ENCODE measurements around the gene CARMIL1. TPM values are rescaled to one million over a fixed set of nuclear protein-coding genes. Genes with fewer than 3 reads are reported as not detected.

The CARMIL1 gene
- total RNA-seq, 1 donor from 2014 or later, result 11.8 TPM

DNA sequence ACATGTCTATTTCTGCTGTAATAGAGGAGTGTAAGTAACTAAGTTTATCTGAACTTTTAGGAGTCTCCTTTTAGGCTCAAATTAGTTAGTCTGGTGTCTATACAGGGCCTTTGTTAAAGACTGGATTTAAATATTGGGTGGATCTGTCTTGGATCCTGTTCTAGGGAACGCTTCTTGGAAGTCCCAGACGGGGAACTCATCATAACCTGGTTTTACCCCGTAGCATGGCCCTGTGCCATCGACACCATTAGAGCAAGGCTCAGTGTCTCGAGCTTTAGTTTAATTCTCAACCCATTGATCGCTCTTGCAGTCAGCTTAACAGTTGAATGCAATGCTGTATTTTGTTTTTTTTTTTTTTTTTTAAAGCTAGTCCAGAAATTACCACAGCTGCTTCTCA is 89.9 kb downstream of the CARMIL1 start:
- Mint-ChIP-seq H3K27ac (no peak overlapping the region), H3K4me1 (ENCODE audit: unreplicated experiment) (peaks cover 10% of the 10 kb centered on the region), H3K9me3 (peaks cover 5% of the 10 kb centered on the region)

DNA sequence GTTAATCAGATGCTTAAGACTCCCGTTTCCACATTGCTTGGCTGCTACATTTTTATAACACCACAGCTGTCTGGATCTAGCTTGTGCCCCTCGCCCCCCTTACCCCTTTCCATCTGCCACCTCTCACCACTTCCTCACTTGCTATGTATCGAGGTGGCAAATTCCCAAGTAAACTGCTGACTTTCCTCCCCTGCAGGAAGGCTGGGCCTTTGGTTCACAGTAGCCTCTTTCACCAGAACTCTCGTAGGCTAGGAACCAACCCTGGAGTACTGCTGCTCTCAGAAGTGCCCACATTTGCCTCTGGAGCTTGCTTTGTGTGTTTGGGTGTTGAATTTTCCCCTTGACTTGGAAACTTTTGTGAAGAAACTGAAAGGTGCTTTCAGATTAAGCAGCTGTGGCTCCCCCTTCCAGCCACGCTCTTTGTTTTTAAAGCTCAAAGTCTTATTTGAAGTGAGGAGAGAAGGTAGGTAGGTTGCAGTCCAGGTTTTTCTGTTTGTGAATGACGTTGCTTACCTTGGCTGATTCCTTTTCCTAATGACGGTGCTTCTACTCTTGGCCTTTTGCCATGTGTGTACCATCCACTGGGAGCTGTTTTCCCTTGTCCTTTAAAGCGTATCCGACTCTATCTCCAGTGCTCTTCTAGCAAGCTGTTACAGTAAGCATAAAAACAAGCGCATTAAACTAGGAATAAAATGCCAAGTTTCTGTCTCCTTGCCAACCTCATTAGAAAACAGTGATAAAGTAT is 90.4 kb downstream of the CARMIL1 start:
- peaks cover 5% of the 10 kb centered on the region for H3K9me3 Mint-ChIP-seq
- TF ChIP-seq, protein P1, sequence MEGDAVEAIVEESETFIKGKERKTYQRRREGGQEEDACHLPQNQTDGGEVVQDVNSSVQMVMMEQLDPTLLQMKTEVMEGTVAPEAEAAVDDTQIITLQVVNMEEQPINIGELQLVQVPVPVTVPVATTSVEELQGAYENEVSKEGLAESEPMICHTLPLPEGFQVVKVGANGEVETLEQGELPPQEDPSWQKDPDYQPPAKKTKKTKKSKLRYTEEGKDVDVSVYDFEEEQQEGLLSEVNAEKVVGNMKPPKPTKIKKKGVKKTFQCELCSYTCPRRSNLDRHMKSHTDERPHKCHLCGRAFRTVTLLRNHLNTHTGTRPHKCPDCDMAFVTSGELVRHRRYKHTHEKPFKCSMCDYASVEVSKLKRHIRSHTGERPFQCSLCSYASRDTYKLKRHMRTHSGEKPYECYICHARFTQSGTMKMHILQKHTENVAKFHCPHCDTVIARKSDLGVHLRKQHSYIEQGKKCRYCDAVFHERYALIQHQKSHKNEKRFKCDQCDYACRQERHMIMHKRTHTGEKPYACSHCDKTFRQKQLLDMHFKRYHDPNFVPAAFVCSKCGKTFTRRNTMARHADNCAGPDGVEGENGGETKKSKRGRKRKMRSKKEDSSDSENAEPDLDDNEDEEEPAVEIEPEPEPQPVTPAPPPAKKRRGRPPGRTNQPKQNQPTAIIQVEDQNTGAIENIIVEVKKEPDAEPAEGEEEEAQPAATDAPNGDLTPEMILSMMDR (conservative IDR thresholded peaks at IDR 0.05), result no peak
- no peaks in the 10 kb centered on the region for H3K27me3 Mint-ChIP-seq
- peak overlapping the region; percentile 37 for H3K4me3 Mint-ChIP-seq
- DNase-seq (ENCODE audit: extremely low spot score, unreplicated experiment), result no peak
- H3K36me3 Mint-ChIP-seq, result no peaks in the 10 kb centered on the region
- H3K27ac Mint-ChIP-seq, result peak overlapping the region; percentile 18
- peaks cover 10% of the 10 kb centered on the region for H3K4me1 Mint-ChIP-seq (ENCODE audit: unreplicated experiment)

More for the DNA sequence above, 89.9 kb downstream of the CARMIL1 start:
- no peaks in the 10 kb centered on the region for H3K27me3 Mint-ChIP-seq
- DNase-seq (ENCODE audit: extremely low spot score, unreplicated experiment), result no peak
- TF ChIP-seq, protein P1 (conservative IDR thresholded peaks at IDR 0.05), result no peak
- no peak overlapping the region for H3K4me3 Mint-ChIP-seq
- no peaks in the 10 kb centered on the region for H3K36me3 Mint-ChIP-seq

DNA sequence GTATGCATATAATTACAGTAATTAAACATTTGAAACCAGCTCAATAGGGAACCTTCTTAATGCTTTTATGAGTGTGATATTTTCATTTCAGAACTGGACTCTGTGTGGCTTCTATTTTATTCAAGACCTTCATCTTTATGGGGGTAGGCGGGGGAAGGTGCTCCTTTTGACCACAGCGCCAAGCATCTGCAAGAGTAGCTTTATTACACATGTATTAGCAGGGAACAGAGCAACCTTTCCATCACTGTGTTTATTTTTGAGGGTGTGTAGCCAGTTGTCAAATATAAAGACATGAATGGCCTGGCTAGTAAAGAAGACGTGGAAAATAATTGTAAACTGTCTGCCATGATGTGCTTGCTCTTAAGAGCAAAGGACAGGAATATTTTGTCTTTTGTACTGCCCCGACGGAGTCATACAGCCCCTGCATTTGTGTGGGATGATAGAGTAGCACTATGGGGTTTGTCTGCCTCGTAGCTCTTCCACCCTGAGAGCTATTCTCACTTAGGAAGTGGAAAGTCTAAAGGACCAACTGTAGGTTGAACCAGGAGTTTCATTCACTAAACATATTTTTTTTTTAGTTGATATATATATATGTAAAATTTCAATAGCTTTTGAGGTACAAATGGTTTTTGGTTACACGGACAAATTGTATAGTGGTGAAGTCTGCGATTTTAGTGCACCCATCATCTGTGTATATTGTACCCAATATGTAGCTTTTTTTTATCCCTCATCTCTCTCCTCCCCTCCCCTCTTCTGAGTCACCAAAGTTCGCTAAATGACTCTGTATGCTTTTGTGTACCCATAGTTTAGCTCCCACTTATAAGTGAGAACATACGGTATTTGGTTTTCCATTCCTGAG is 91.2 kb downstream of the CARMIL1 start:
- Mint-ChIP-seq H3K36me3 (no peaks in the 10 kb centered on the region), H3K4me3 (no peak overlapping the region), H3K27me3 (no peaks in the 10 kb centered on the region), H3K27ac (no peak overlapping the region), H3K9me3 (peaks cover 9% of the 10 kb centered on the region), H3K4me1 (ENCODE audit: unreplicated experiment) (peaks cover 10% of the 10 kb centered on the region)
- TF ChIP-seq, protein P1 (conservative IDR thresholded peaks at IDR 0.05), result no peak
- no peak for DNase-seq (ENCODE audit: extremely low spot score, unreplicated experiment)

DNA sequence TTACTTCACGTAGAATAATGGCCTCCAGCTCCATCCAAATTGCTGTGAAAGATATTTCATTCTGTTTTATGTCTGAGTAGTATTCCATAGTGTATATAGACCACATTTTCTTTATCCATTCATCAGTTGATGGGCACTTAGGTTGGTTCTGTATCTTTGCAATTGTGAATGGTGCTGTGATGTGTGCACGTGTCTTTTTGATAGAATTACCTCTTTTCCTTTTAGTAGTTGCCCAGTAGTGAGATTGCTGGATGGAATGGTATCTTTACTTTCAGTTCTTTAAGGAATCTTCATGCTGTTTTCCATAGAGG is 91.8 kb downstream of the CARMIL1 start:
- Mint-ChIP-seq H3K27me3 (no peaks in the 10 kb centered on the region), H3K4me3 (no peak overlapping the region), H3K36me3 (no peaks in the 10 kb centered on the region), H3K9me3 (peaks cover 13% of the 10 kb centered on the region), H3K4me1 (ENCODE audit: unreplicated experiment) (peaks cover 10% of the 10 kb centered on the region), H3K27ac (no peak overlapping the region)
- DNase-seq (ENCODE audit: extremely low spot score, unreplicated experiment), result no peak
- TF ChIP-seq, protein P1 (conservative IDR thresholded peaks at IDR 0.05), result no peak

DNA sequence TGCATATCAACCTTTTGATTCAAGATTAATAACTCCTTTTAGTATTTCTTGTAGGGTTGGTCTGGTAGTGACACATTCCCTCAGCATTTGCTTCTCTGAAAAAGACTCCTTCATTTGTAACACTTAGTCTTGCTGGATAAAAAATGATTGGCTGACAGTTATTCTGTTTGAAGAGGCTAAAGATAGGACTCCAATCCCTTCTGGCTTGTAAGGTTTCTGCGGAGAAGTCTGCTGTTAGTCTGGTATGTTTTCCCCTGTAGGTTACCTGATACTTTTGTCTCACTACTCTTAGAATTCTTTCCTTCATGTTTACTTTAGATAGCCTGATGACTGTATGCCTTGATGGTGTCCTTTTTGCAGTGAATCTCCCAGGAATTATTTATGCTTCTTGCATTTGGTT is 96.0 kb downstream of the CARMIL1 start:
- H3K4me1 Mint-ChIP-seq (ENCODE audit: unreplicated experiment), result no peaks in the 10 kb centered on the region
- no peaks in the 10 kb centered on the region for H3K36me3 Mint-ChIP-seq
- no peak overlapping the region for H3K27ac Mint-ChIP-seq

More for the DNA sequence above, 96.0 kb downstream of the CARMIL1 start:
- no peak for DNase-seq (ENCODE audit: extremely low spot score, unreplicated experiment)
- Mint-ChIP-seq H3K4me3 (no peak overlapping the region), H3K9me3 (peaks cover 13% of the 10 kb centered on the region), H3K27me3 (no peaks in the 10 kb centered on the region)
- TF ChIP-seq, protein P1 (conservative IDR thresholded peaks at IDR 0.05), result no peak

All from type B pancreatic cell (in vitro differentiated cells).